HG02970 (cell line): ENCODE results near the gene AZU1.
"Not testable (repeated sequence)": the region's sequence is repeated elsewhere in the genome, so short reads cannot be mapped to it uniquely, and the experiment has no call there.

Experiments used
- ATAC-seq: cut with Tn5 transposase; IDR thresholded peaks from one replicate; pipeline ENCODE4 v1.9.1; 2021; ENCODE audit warnings: mild to moderate bottlenecking, moderate library complexity, moderate number of reproducible peaks; ENCODE audit not compliant: unreplicated experiment, low FRiP score

Gene AZU1

DNA sequence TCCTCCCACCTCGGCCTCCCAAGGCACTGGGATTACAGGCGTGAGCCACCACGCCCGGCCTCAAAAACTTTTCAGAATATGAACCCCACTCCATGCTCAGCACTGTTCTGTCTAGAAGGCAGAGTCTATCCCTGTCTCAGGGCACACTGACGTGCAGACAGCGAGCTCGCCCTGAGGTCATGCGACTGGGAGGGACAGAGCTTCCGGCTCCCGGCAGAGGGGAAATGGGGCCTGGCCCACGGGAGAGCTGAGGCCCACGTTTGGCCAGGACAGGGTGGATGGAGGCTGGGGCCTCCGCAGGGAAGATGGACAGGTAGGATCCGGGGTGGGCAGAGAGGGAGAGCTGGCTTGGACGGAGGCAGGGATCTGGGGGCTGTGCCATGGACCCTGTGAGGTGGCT lies 2.8 kb upstream of the AZU1 start:
- no peak for ATAC-seq

DNA sequence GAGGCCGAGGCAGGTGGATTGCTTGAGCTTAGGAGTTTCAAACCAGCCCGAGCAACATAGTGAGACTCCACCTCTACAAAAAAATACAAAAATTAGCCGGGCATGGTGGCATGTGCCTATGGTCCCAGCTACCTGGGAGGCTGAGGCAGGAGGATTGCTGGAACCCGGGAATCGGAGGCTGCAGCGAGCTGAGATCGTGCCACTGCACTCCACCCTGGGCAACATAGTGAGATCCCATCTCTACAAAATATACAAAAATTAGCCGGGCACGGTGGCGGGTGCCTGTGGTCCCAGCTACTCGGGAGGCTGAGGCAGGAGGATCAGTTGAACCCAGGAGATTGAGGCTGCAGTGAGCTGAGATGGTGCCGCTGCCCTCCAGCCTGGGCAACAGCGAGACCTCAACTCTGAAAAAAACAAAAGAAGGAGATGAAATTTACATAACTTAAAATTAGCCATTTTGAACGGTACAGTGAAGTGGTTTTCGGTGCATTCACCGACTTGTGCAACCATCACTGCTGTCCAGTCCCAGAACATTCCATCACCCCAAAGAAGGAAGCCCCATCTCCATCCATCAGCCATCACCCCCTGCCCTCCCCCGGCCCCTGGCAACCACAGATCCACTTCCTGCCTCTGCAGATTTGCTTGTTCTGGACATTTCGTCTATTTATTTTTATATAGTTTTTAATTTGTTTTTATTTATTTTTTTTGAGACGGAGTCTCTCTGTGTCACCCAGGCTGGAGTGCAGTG lies 1.6 kb upstream of the AZU1 start:
- no peak for ATAC-seq

DNA sequence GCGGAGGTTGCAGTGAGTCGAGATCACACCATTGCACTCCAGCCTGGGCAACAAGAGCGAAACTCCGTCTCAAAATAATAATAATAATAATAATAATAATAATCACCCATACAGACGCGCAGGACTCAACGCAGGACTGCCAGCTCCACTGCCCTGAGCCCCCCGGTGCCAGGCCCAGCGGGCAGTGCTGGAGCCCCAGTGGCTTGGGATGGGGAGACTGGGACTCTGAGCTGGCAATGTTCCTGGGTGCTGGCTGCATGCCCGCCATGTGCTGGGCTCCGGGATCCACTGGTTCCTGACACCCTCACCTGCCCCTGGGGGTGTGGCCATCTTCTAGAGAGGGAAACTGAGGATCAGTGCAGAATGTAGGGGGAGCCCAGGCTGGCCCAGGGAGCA lies 325 bp upstream of the AZU1 start:
- ATAC-seq: no peak

DNA sequence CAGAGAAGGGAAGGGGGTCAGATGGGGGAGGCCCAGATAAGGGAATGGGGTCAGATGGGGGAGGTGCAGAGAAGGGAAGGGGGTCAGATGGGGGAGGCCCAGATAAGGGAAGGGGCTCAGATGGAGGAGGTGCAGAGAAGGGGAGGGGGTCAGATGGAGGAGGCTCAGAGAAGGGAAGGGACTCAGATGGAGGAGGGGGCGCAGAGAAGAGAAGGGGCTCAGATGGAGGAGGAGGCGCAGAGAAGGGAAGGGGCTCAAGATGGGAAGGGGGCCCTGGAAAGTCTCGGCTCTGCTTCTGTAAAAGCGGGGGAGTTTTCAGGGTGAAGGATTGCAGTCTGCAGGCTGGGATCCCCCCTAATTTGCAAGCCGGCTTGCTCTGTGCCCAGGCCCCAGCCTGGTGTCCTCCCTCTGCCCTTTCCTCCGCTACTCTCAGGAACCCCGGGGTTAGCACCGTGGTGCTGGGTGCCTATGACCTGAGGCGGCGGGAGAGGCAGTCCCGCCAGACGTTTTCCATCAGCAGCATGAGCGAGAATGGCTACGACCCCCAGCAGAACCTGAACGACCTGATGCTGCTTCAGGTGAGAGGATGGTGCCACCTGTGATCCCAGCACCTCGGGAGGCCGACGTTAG lies 1.6 kb downstream of the AZU1 start:
- ATAC-seq: no peak

DNA sequence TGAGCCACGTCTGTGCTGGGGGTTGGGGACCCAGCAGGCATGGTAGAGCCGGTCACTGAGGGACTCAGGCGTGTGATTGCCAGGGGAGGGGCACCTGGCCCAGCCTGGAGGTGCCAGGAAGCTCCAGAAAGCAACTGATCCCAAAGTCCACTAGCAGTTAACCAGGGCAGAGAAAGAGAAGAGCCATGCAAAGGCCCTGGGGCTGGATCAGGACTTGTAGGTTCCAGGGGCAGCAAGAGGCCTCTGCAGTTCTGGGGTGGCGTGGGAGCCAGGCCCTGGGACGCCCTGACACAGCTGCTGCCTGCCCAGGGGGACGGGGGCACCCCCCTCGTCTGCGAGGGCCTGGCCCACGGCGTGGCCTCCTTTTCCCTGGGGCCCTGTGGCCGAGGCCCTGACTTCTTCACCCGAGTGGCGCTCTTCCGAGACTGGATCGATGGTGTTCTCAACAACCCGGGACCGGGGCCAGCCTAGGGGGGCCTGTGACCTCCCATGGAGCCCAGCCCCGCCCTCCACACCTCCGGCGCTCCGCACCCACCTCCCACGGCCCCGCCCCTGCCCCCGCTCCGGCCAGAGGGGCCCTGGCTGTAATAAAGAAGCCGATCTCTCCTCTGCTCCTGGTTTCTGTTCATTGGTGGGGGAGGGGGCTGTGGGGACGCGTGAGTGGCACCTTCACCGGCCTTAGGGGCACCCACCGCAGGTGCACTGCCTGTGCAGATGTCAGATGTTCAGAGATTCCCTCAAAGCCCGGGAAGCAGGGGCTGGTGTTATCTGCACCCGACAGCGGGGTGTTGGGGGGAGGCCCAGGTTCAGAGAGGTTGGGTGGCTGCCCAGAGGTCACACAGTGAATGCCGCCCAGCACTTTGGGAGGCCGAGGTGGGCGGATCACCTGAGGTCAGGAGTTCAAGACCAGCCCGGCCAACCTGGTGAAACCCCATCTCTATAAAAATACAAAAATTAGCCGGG lies 4.1 kb downstream of the AZU1 start:
- no peak for ATAC-seq

DNA sequence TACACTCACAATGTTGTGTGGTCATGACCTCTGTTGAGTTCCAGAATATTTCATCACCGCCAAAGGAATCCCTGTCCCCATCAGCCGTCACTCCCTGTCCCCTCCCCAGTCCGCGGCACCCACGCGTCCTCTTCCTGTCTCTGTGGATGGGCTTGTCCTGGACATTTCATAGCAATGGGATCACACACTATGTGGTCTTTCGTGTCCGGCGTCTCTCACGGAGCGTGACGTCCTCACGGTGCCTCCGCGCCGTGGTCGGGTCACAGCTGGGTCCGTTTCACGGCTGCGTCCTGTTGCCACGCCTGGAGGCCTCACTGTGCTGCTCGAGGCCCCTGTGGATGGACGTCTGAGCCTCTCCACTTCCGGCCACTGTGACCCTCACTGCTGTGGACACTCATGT lies 6.6 kb downstream of the AZU1 start:
- no peak for ATAC-seq

DNA sequence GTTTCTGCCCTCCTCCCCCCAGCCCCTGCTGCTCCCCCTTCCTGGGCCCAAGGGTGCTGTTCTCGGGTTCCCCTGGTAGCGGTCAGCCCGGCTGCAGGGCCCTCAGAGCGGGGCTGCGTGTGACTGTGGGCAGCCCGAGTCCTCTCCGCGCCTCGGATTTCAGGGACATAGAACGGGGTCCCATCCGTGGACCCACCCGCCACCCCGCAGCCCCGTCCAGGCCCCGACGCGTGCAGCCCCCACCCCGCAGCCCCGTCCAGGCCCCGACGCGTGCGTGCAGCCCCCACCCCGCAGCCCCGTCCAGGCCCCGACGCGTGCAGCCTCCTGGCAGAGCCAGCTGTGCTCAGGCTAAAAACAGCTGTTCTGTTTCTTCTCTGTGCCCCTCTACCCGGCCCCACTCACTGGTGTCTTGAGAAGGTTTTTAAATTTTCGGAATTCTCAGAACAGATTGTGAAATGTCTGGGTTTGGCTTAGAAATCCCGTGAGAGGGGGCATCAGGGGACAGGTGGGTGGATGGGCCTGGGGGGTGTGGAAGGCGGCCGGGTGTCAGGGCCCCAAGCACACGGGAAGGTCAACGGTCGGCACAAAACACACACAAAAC lies 7.7 kb downstream of the AZU1 start:
- no peak for ATAC-seq

DNA sequence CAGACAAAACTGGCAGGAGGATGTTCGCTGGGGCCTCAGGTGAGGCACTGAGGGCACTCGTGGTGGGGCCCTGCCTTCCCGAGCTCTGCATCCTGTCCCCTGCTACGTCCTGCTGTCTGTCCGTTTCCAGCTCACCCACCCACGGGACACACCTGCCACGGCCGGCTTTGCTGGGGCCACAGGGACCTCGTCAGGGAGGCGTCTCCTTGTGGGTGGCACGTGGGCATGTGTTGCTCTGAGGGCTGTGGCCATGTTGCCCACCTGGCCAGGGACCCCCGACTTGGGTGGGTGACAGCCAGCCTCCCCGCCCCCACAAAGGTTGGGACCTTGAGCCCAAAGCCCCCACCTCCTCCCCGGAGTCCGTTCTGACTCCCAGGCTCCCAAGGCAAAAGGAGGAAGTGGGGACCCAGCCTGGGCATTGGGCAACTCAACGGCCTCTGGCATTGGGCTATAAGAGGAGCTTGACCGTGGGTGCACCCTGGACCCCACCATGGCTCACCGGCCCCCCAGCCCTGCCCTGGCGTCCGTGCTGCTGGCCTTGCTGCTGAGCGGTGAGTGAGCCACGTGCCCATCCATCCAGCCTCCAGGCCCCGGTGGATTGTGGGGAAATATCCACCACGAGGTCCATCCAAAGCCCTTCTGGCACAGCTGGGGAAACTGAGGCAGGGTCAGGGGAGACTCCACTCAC lies 13.0 kb downstream of the AZU1 start, which contains the start of gene PRTN3:
Gene PRTN3, plus strand, starts transcription at position 481 of the 688 bp plus-strand sequence. Its CDS starts 10 bp downstream, at position 491.
- no peak for ATAC-seq

DNA sequence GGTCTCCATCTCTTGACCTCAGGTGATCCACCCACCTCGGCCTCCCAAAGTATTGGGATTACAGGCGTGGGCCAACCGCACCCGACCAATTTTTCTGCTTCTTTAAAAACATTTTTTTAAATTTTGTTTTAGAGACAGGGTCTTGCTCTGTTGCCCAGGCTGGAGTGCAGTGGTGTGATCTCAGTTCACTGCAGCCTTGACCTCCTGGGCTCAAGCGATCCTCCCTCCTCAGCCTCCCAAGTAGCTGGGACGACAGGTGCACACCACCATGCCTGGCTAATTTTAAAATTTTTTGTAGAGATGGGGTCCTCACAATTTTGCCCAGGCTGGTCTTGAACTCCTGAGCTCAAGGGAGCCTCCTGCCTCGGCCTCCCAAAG lies 15.2 kb downstream of the AZU1 start:
- not testable (repeated sequence) for ATAC-seq

DNA sequence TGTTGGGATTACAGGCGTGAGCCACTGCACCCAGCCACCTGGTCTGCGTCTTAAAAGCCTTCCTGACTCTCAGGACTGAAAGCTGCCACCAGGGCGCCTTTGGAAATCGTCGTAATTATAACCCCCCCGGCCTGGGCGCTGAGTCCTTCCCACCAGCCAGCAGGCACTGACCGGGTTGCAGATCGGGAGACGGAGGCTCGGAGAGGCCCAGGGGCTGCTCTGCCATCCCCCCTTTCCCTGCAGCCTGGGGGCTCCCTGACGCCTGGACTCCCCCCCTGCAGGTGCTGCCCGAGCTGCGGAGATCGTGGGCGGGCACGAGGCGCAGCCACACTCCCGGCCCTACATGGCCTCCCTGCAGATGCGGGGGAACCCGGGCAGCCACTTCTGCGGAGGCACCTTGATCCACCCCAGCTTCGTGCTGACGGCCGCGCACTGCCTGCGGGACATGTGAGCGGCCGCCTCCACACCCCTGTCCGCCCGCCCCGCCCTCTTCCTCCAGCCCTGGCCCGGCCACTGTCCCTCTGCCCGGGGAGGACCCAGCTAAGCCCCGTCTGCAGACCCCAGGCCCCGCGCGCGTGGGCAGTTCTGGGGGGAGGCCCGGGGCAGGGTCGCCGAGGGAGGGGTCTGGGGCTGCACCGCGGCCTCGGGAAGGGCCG lies 15.7 kb downstream of the AZU1 start:
- no peak for ATAC-seq

DNA sequence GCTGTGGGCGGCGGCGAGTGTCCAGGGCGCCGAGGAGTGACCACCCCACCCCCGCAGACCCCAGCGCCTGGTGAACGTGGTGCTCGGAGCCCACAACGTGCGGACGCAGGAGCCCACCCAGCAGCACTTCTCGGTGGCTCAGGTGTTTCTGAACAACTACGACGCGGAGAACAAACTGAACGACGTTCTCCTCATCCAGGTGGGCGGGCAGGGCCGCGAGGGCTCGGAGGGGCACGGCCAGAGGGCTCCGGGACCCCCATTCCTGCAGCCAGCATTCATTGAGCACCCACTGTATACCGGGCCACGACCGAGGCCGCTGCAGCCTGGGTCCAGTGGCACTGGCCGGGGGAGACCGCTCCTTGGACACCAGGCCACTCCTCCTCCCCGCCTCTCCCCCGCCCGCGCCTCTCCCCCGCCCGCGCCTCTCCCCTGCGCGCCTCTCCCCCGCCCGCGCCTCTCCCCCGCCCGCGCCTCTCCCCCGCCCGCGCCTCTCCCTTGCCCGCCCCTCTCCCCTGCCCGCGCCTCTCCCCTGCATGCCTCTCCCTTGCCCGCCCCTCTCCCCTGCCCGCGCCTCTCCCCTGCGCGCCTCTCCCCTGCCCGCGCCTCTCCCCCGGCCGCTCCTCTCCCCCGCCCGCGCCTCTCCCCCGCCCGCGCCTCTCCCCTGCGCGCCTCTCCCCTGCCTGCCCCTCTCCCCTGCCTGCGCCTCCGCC lies 16.4 kb downstream of the AZU1 start:
- ATAC-seq: no peak

DNA sequence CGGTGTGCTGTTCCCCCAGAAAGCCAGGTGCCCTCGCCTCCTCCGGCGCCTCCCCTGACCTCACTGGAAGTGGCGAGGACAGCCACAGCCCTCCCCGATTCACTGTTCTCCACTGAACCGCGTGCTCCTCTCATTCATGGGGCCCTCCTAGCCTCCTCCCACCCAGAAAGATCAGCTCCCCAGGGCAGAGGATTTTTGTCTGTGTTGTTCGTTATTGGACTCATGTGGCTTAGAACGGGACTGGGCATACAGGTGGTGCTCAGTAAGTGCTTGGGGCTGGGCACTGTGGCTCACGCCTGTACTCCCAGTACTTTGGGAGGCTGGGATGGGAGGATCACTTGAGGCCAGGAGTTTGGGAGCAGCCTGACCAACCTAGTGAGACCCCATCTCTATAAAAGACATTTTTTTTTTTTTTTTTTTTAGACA lies 16.9 kb downstream of the AZU1 start:
- ATAC-seq: no peak

DNA sequence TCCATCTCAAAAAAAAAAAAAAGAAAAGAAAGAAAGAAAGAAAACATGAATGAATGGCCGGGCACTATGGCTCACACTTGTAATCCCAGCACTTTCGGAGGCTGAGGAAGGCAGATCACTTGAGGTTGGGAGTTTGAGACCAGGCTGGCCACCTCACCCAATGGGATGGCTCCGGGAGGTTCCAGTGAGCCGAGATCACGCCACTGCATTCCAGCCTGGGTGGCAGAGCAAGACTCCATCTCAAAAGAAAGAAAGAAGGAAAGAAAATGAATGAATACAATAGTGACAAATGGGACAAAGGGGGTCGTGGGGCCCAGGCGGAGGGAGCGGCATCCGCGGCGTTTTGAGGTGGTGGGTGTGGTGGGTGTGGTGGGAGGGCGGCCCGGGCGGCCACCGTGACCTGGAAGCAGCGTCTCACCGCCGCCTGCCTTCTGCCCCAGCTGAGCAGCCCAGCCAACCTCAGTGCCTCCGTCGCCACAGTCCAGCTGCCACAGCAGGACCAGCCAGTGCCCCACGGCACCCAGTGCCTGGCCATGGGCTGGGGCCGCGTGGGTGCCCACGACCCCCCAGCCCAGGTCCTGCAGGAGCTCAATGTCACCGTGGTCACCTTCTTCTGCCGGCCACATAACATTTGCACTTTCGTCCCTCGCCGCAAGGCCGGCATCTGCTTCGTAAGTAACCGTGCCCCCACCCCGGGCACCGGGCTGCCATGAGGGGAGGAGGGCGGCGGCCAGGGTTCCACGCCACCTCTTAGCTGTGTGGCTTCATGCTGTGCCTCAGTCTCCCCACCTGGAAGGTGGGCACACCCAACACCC lies 18.3 kb downstream of the AZU1 start:
- no peak for ATAC-seq

DNA sequence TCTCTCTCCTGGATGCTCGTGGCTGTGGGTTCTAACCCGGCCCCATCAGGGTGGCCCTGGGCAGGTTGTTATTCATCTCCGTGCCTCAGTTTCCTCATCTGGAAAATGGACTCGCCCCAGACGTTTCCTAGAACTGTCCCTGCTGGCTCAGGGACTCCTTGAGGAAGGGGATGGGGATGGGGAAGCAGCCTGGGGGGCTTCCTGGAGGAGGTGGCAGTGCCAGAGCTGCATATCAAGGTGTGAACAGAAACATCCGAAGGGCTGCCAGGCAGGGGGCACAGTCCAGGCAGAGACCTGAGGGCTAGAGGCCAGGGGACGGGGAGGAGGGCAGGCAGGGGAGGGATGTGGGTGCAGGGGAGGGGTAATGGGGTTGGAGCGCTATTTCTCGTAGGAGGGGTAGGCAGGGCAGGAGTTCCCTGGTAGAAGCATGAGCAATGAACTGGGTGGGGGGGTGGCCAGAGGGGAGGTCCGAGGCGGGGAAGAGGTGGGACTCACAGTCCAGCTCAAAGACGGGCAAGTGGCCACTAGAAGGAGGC lies 20.8 kb downstream of the AZU1 start:
- no peak for ATAC-seq

DNA sequence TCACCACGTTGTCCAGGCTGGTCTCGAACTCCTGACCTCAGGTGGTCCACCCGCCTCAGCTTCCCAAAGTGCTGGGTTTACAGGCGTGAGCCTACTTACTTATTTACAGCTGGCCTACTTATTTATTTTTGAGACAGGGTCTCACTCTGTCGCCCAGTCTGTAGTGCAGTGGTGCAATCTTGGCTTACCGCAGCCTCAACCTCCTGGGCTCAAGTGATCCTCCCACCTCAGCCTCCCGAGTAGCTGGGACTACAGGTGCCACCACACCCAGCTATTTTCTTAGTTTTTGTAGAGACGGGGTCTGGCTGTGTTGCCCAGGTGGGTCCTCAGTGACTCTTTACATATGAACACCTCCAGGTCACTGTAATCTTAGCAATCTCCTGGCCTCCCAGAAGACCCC lies 21.6 kb downstream of the AZU1 start:
- not testable (repeated sequence) for ATAC-seq

DNA sequence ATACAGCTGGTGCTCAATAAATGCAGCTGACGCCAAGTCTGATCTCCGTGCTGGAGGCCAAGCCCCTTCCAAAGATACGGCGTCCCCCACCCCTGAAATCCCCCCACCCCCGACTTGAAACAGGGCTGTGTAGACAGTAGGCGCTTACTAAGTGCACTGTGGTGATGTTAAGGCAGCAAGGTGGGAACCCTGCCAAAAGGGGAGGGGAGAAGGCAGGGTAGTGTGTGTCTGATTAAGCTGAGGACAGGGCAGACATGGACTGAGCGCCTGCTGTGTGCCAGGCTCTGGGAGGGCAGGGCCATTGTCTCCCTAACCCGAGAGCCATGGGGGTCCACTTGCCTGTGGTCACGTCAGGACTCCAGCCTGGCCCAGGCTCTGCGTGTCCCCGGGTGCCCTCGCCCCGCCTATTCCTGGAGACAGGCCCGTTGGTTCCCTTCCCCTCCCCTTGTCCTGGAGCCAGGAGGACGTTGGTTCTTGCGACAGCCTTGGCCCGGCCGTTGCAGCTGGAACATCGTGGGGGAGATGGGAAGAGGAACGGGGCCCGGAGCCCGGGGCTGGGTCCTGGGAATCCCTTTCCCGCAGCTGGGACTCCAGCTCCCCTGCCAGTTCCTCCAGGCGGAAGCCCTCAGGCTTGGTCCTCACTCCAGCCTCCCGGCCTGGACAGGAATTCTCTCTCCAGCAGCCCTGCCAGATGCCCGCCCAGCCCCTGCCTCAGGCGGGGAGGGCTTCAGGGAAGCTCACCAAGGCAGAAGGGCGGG lies 22.8 kb downstream of the AZU1 start:
- no peak for ATAC-seq

DNA sequence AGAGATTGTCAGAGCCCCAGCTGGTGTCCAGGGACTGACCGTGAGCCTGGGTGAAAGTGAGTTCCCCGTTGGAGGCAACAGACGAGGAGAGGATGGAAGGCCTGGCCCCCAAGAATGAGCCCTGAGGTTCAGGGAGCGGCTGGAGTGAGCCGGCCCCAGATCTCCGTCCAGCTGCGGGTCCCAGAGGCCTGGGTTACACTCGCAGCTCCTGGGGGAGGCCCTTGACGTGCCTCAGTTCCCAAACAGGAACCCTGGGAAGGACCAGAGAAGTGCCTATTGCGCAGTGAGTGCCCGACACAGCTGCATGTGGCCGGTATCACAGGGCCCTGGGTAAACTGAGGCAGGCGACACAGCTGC lies 23.3 kb downstream of the AZU1 start:
- no peak for ATAC-seq
